Prostate gland (tissue), 2 donors: ENCODE measurements around the gene ZNF536.

ENCODE experiments used
- POLR2A ChIP-seq: fragments of 450-650 bp; IDR thresholded peaks from one replicate; pipeline ENCODE4 v1.6.1; 2016; ENCODE audit warnings: antibody characterized with exemption, mild to moderate bottlenecking
- TF ChIP-seq, protein P1 (sequence below), 4 experiments: fragments of 200-600 bp in 2 of 4; fragments of 450-650 bp in 2 of 4; sonication (generic) in 2 of 4; IDR thresholded peaks; 1 replicate in 3 of 4; 2 replicates in 1 of 4; pipeline ENCODE4 v1.5.1; 2016 to 2019; ENCODE audit warnings: antibody characterized with exemption in 4 of 4, mild to moderate bottlenecking in 2 of 4, moderate library complexity in 2 of 4

DNA sequence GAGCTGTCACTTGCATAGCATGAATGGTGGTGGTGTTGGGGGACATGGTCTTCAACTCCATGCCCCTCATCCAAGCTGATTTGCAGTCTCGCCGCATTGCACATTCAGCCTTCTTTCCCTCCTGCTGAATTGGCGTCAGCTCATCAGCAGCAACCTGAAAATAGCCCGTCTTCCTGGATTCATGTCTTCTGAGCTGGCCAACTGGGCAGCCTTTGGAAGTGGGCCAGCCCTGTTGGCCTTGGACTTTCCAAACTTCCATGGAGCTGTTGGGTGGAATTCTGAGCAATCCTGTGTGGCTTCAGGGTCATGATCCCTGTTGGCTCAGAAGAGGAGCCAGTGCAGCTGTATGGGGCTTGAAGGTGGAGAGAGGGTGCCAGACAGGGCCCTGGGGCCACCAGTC is 68.8 kb downstream of the ZNF536 start:
- TF ChIP-seq, protein P1, sequence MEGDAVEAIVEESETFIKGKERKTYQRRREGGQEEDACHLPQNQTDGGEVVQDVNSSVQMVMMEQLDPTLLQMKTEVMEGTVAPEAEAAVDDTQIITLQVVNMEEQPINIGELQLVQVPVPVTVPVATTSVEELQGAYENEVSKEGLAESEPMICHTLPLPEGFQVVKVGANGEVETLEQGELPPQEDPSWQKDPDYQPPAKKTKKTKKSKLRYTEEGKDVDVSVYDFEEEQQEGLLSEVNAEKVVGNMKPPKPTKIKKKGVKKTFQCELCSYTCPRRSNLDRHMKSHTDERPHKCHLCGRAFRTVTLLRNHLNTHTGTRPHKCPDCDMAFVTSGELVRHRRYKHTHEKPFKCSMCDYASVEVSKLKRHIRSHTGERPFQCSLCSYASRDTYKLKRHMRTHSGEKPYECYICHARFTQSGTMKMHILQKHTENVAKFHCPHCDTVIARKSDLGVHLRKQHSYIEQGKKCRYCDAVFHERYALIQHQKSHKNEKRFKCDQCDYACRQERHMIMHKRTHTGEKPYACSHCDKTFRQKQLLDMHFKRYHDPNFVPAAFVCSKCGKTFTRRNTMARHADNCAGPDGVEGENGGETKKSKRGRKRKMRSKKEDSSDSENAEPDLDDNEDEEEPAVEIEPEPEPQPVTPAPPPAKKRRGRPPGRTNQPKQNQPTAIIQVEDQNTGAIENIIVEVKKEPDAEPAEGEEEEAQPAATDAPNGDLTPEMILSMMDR (IDR thresholded peaks at IDR 0.05), result no peak
- no peak for TF ChIP-seq POLR2A
